ENCODE measurements around the gene NDUFS4.
"Not testable (repeated sequence)": the region's sequence is repeated elsewhere in the genome, so short reads cannot be mapped to it uniquely, and the experiment has no call there.

DNA sequence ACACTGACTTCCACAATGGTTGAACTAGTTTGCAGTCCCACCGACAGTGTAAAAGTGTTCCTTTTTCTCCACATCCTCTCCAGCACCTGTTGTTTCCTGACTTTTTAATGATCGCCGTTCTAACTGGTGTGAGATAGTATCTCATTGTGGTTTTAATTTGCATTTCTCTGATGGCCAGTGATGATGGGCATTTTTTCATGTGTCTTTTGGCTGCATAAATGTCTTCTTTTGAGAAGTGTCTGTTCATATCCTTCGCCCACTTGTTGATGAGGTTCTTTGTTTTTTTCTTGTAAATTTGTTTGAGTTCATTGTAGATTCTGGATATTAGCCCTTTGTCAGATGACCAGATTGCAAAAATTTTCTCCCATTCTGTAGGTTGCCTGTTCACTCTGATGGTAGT lies 100.1 kb downstream of the NDUFS4 start:
- TF ChIP-seq POLR2A, CTCF (IDR thresholded peaks at IDR 0.05): not testable (repeated sequence)

Data from sigmoid colon (tissue), 3 donors.